ENCODE data around the gene DCC. TPM values are rescaled to one million over a fixed set of nuclear protein-coding genes. Genes with fewer than 3 reads are reported as not detected.

DCC gene
- total and polyA plus RNA-seq, 2 donors (not counting 1 experiment from before 2014, with no cell fraction given) = 0.14 TPM; not detected in 1

DNA sequence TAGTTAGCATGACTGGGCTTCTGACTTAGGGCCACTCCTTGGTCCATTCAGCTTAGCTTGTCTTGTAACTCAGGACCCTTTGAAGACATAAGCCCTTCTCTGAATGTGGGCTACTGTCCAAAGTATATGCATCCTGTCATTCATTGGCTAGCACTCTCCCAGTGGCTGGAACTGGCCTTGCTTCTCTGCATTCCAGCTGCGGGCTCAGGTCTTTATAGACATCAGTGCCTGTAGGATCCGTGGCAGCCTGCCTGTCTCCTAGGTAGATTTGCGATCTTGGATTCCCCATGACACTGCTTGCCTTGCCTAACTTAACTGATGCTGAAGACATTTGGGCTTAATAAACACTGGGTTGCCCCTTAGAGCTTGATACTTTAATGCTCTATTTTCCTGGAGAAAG is 170.1 kb downstream of the DCC start:
- no peak overlapping the region for H3K27ac ChIP-seq (ENCODE audit: insufficient read depth, low read length)
- no peak overlapping the region for H3K4me2 ChIP-seq (ENCODE audit: extremely low read depth, insufficient read depth, low read length)
- TF ChIP-seq, protein P1, sequence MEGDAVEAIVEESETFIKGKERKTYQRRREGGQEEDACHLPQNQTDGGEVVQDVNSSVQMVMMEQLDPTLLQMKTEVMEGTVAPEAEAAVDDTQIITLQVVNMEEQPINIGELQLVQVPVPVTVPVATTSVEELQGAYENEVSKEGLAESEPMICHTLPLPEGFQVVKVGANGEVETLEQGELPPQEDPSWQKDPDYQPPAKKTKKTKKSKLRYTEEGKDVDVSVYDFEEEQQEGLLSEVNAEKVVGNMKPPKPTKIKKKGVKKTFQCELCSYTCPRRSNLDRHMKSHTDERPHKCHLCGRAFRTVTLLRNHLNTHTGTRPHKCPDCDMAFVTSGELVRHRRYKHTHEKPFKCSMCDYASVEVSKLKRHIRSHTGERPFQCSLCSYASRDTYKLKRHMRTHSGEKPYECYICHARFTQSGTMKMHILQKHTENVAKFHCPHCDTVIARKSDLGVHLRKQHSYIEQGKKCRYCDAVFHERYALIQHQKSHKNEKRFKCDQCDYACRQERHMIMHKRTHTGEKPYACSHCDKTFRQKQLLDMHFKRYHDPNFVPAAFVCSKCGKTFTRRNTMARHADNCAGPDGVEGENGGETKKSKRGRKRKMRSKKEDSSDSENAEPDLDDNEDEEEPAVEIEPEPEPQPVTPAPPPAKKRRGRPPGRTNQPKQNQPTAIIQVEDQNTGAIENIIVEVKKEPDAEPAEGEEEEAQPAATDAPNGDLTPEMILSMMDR (conservative IDR thresholded peaks at IDR 0.05 in 1 of 2, IDR thresholded peaks at IDR 0.05 in 1 of 2; ENCODE audit: low read depth in 1 of 2, low read length in 2 of 2) = no peak
- TF ChIP-seq EZH2 (IDR thresholded peaks at IDR 0.05; ENCODE audit: low read length, missing control alignments) = no peak
- no peak for DNase-seq (ENCODE audit: low read depth in 2 of 2)
- no peaks in the 10 kb centered on the region for H3K36me3 ChIP-seq (ENCODE audit: control insufficient read depth, insufficient read depth, low read length)
- H3K79me2 ChIP-seq (ENCODE audit: control insufficient read depth, insufficient read depth, low read length) = no peaks in the 10 kb centered on the region
- H3K27me3 ChIP-seq (ENCODE audit: control insufficient read depth, insufficient read depth, low read length) = no peaks in the 10 kb centered on the region
- H3K4me3 ChIP-seq (replicated peaks in 1 of 4; ENCODE audit: control extremely low read depth in 1 of 4, insufficient read depth in 1 of 4, low read depth in 3 of 4, low read length in 4 of 4) = no peak overlapping the region
- H3K9ac ChIP-seq (ENCODE audit: insufficient read depth, low read length) = no peak overlapping the region
- no peaks in the 10 kb centered on the region for H3K4me1 ChIP-seq (ENCODE audit: control insufficient read depth, extremely low read depth, insufficient read depth, low read length)
- no peaks in the 10 kb centered on the region for H3K9me3 ChIP-seq (ENCODE audit: control insufficient read depth, insufficient read depth, low read depth, low read length)
- H2AFZ ChIP-seq (ENCODE audit: low read length) = no peak overlapping the region
- no peaks in the 10 kb centered on the region for H4K20me1 ChIP-seq (ENCODE audit: control insufficient read depth, extremely low read depth, insufficient read depth, low read length)

DNA sequence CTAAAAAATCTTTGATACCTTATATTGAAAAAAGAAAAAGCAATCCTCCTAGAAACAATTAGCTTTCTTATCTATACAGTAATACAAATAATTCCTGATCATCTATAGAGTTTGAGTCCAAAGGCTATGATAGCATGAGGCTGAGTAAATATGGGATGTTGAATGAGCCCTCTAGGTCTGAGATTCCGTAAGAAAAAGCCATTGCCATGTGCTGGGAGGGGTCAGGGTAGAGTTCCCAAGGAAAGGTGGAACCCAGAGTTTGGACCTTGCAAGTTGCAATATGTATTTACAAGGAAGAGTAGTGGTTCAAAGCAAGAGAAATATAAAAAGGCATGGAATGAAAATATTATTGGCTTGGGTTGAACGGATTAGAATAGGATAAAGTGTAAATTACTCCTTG is 178.1 kb downstream of the DCC start:
- Histone ChIP-seq H2AFZ (ENCODE audit: low read length) (no peak overlapping the region), H3K27me3 (ENCODE audit: control insufficient read depth, insufficient read depth, low read length) (no peaks in the 10 kb centered on the region), H3K9me3 (ENCODE audit: control insufficient read depth, insufficient read depth, low read depth, low read length) (no peaks in the 10 kb centered on the region), H3K27ac (ENCODE audit: insufficient read depth, low read length) (no peak overlapping the region), H3K9ac (ENCODE audit: insufficient read depth, low read length) (no peak overlapping the region), H3K4me3 (replicated peaks in 1 of 4; ENCODE audit: control extremely low read depth in 1 of 4, insufficient read depth in 1 of 4, low read depth in 3 of 4, low read length in 4 of 4) (no peak overlapping the region), H4K20me1 (ENCODE audit: control insufficient read depth, extremely low read depth, insufficient read depth, low read length) (no peaks in the 10 kb centered on the region), H3K36me3 (ENCODE audit: control insufficient read depth, insufficient read depth, low read length) (no peaks in the 10 kb centered on the region), H3K79me2 (ENCODE audit: control insufficient read depth, insufficient read depth, low read length) (no peaks in the 10 kb centered on the region), H3K4me2 (ENCODE audit: extremely low read depth, insufficient read depth, low read length) (no peak overlapping the region), H3K4me1 (ENCODE audit: control insufficient read depth, extremely low read depth, insufficient read depth, low read length) (no peaks in the 10 kb centered on the region)
- TF ChIP-seq, protein P1 (conservative IDR thresholded peaks at IDR 0.05 in 1 of 2, IDR thresholded peaks at IDR 0.05 in 1 of 2; ENCODE audit: low read depth in 1 of 2, low read length in 2 of 2) = no peak
- no peak for TF ChIP-seq EZH2 (IDR thresholded peaks at IDR 0.05; ENCODE audit: low read length, missing control alignments)
- no peak for DNase-seq (ENCODE audit: low read depth in 2 of 2)

DNA sequence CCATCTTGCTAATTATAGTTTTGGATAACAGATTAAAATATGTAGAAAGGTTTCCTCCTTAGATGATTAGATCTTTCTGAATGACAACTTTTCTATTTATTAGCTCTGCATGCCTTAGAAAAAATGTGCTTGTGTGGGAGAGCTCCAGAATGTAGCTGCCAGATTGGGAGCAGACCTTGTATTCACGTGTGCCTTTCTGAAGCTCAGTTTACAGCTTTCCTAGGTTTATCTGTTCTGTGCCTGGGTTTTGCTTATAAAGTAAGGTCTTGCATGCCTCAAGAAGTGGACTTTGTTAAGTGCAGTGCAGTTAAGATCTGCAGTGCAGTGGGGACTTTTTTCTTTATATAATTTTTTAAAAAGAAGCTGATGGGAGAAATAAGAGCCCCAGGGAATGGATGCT is 179.0 kb downstream of the DCC start:
- Histone ChIP-seq H3K36me3 (ENCODE audit: control insufficient read depth, insufficient read depth, low read length) (no peaks in the 10 kb centered on the region), H3K79me2 (ENCODE audit: control insufficient read depth, insufficient read depth, low read length) (no peaks in the 10 kb centered on the region), H3K4me2 (ENCODE audit: extremely low read depth, insufficient read depth, low read length) (no peak overlapping the region), H3K9me3 (ENCODE audit: control insufficient read depth, insufficient read depth, low read depth, low read length) (no peaks in the 10 kb centered on the region), H3K27ac (ENCODE audit: insufficient read depth, low read length) (no peak overlapping the region), H3K9ac (ENCODE audit: insufficient read depth, low read length) (no peak overlapping the region), H3K4me3 (replicated peaks in 1 of 4; ENCODE audit: control extremely low read depth in 1 of 4, insufficient read depth in 1 of 4, low read depth in 3 of 4, low read length in 4 of 4) (no peak overlapping the region), H3K4me1 (ENCODE audit: control insufficient read depth, extremely low read depth, insufficient read depth, low read length) (no peaks in the 10 kb centered on the region), H4K20me1 (ENCODE audit: control insufficient read depth, extremely low read depth, insufficient read depth, low read length) (no peaks in the 10 kb centered on the region), H3K27me3 (ENCODE audit: control insufficient read depth, insufficient read depth, low read length) (no peaks in the 10 kb centered on the region), H2AFZ (ENCODE audit: low read length) (no peak overlapping the region)
- DNase-seq (ENCODE audit: low read depth in 2 of 2) = no peak
- TF ChIP-seq EZH2 (IDR thresholded peaks at IDR 0.05; ENCODE audit: low read length, missing control alignments) = no peak
- TF ChIP-seq, protein P1 (conservative IDR thresholded peaks at IDR 0.05 in 1 of 2, IDR thresholded peaks at IDR 0.05 in 1 of 2; ENCODE audit: low read depth in 1 of 2, low read length in 2 of 2) = no peak

Data from fibroblast of lung (primary cell).